ENCODE results near the gene GPN3. TPM values are rescaled to one million over a fixed set of nuclear protein-coding genes. Genes with fewer than 3 reads are reported as not detected.

GPN3 gene
- total and polyA plus RNA-seq, 10 of the 15 experiments (the other 5 are each of a cell fraction or from before 2014, with no cell fraction given), result 27.1 to 117 (median 53.5) TPM

GRCh38 chr12:110468214-110469048, at the start of gene GPN3, which contains the start of gene FAM216A (continued):
- TF ChIP-seq E4F1 (IDR thresholded peaks at IDR 0.05; ENCODE audit: borderline replicate concordance, partially characterized antibody) (no peak), RAD21 (IDR thresholded peaks at IDR 0.05; ENCODE audit: insufficient read depth, low read depth, low read length) (no peak), ZBTB40 (IDR thresholded peaks at IDR 0.05; ENCODE audit: borderline replicate concordance) (no peak), CBX3 (IDR thresholded peaks at IDR 0.05; ENCODE audit: borderline replicate concordance, low read depth) (no peak), RCOR1 (conservative IDR thresholded peaks at IDR 0.05; ENCODE audit: low read depth, low read length) (0 out of 2 replicates have a peak, but pooled peaks have one; percentile 7), ZBED1 (IDR thresholded peaks at IDR 0.05; ENCODE audit: borderline replicate concordance) (peak; percentile 49; the same call in 1 of the 2 replicates), MEF2A (IDR thresholded peaks at IDR 0.05; ENCODE audit: insufficient read depth, low read depth, low read length) (0 out of 2 replicates have a peak, but pooled peaks have one; percentile 28), HDAC2 (IDR thresholded peaks at IDR 0.05) (no peak), SMAD5 (IDR thresholded peaks at IDR 0.05; ENCODE audit: low read depth) (0 out of 2 replicates have a peak, but pooled peaks have one; percentile 48), TCF7 (IDR thresholded peaks at IDR 0.05; ENCODE audit: borderline replicate concordance) (no peak), BMI1 (IDR thresholded peaks at IDR 0.05; ENCODE audit: borderline replicate concordance) (no peak), NBN (IDR thresholded peaks at IDR 0.05) (peak; percentile 91), SMC3 (IDR thresholded peaks at IDR 0.05; ENCODE audit: borderline replicate concordance, low read length) (no peak), IKZF2 (IDR thresholded peaks at IDR 0.05) (peak; percentile 80 to 83; a peak in 3 of 4 replicates), CREM (IDR thresholded peaks at IDR 0.05; ENCODE audit: low read depth) (peak; percentile 42; the same call in 1 of the 2 replicates), TARDBP (IDR thresholded peaks at IDR 0.05; ENCODE audit: borderline replicate concordance) (no peak)
- TF ChIP-seq, protein P1, sequence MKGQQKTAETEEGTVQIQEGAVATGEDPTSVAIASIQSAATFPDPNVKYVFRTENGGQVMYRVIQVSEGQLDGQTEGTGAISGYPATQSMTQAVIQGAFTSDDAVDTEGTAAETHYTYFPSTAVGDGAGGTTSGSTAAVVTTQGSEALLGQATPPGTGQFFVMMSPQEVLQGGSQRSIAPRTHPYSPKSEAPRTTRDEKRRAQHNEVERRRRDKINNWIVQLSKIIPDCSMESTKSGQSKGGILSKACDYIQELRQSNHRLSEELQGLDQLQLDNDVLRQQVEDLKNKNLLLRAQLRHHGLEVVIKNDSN (IDR thresholded peaks at IDR 0.05; ENCODE audit: borderline replicate concordance, extremely low read length, insufficient read depth, low read depth, low read length), result no peak
- TF ChIP-seq, protein P2, sequence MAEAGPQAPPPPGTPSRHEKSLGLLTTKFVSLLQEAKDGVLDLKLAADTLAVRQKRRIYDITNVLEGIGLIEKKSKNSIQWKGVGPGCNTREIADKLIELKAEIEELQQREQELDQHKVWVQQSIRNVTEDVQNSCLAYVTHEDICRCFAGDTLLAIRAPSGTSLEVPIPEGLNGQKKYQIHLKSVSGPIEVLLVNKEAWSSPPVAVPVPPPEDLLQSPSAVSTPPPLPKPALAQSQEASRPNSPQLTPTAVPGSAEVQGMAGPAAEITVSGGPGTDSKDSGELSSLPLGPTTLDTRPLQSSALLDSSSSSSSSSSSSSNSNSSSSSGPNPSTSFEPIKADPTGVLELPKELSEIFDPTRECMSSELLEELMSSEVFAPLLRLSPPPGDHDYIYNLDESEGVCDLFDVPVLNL (IDR thresholded peaks at IDR 0.05; ENCODE audit: low read depth, low read length), result peak; percentile 83
- TF ChIP-seq, protein P3, sequence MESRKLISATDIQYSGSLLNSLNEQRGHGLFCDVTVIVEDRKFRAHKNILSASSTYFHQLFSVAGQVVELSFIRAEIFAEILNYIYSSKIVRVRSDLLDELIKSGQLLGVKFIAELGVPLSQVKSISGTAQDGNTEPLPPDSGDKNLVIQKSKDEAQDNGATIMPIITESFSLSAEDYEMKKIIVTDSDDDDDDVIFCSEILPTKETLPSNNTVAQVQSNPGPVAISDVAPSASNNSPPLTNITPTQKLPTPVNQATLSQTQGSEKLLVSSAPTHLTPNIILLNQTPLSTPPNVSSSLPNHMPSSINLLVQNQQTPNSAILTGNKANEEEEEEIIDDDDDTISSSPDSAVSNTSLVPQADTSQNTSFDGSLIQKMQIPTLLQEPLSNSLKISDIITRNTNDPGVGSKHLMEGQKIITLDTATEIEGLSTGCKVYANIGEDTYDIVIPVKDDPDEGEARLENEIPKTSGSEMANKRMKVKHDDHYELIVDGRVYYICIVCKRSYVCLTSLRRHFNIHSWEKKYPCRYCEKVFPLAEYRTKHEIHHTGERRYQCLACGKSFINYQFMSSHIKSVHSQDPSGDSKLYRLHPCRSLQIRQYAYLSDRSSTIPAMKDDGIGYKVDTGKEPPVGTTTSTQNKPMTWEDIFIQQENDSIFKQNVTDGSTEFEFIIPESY (IDR thresholded peaks at IDR 0.05), result no peak
